Endothelial cell of umbilical vein (primary cell): ENCODE results near the gene HPF1.

Source experiments
- CTCF ChIP-seq, 2 donors: IDR thresholded peaks; 1 replicate in 1 of 2; 2 replicates in 1 of 2; pipeline ENCODE4 v1.5.1; 2011; ENCODE audit warnings: low read length in 2 of 2, mild to moderate bottlenecking in 2 of 2, moderate library complexity in 2 of 2, control low read depth in 1 of 2, inconsistent platforms in 1 of 2, low read depth in 1 of 2; ENCODE audit not compliant: insufficient read depth in 1 of 2; ENCODE audit errors: extremely low read depth in 1 of 2
- FOS ChIP-seq: IDR thresholded peaks from 2 replicates; pipeline ENCODE4 v1.6.1; 2011; ENCODE audit warnings: mild to moderate bottlenecking, low read length, moderate library complexity, borderline replicate concordance; ENCODE audit not compliant: insufficient read depth
- JUN ChIP-seq: IDR thresholded peaks from 2 replicates; pipeline ENCODE4 v1.6.1; 2011; ENCODE audit warnings: borderline replicate concordance, low read depth; ENCODE audit not compliant: insufficient read length, insufficient read depth
- MAX ChIP-seq: IDR thresholded peaks from 2 replicates; pipeline ENCODE4 v1.6.1; 2011; ENCODE audit not compliant: insufficient read depth, insufficient read length
- MYC ChIP-seq: IDR thresholded peaks from one replicate; pipeline ENCODE4 v1.6.1; 2011; ENCODE audit warnings: mild to moderate bottlenecking, low read depth, low read length
- POLR2A ChIP-seq: IDR thresholded peaks from 2 replicates; pipeline ENCODE4 v1.6.1; 2012; ENCODE audit warnings: low read depth, mild to moderate bottlenecking, control low read depth, low read length
- POLR2AphosphoS5 ChIP-seq: IDR thresholded peaks from 2 replicates; pipeline ENCODE4 v1.6.1; 2012; ENCODE audit warnings: low read depth, mild to moderate bottlenecking, control low read depth, low read length, moderate library complexity; ENCODE audit not compliant: insufficient read depth

- no peak for TF ChIP-seq POLR2AphosphoS5
- TF ChIP-seq MAX, result no peak
- TF ChIP-seq POLR2A, result no peak
- TF ChIP-seq MYC, result no peak
- TF ChIP-seq CTCF (IDR thresholded peaks at IDR 0.05; ENCODE audit: extremely low read depth in 1 of 2, insufficient read depth in 1 of 2, low read depth in 1 of 2, low read length in 2 of 2), result no peak
- TF ChIP-seq JUN, result no peak
- no peak for TF ChIP-seq FOS
Measured at GRCh38 chr4:169773889-169774288, 16.1 kb upstream of the HPF1 start.
